Endothelial cell (in vitro differentiated cells): ENCODE data around the gene HGFAC. TPM values are rescaled to one million over a fixed set of nuclear protein-coding genes. Genes with fewer than 3 reads are reported as not detected.

Experiments used
- DNase-seq: peaks from one replicate; pipeline ENCODE4 v3.0.0; 2021; ENCODE audit warnings: low spot score
- H3K27ac Mint-ChIP-seq: one replicate; pipeline ENCODE4 v1.8.0; 2021; ENCODE audit warnings: mixed read lengths, inconsistent platforms; ENCODE audit not compliant: unreplicated experiment
- H3K27me3 Mint-ChIP-seq: one replicate; pipeline ENCODE4 v1.8.0; 2021; ENCODE audit warnings: mild to moderate bottlenecking, moderate library complexity, mixed read lengths, inconsistent platforms; ENCODE audit not compliant: unreplicated experiment
- H3K36me3 Mint-ChIP-seq: one replicate; pipeline ENCODE4 v1.8.0; 2021; ENCODE audit warnings: mild to moderate bottlenecking, low read depth, mixed read lengths, inconsistent platforms; ENCODE audit not compliant: unreplicated experiment
- H3K4me1 Mint-ChIP-seq: one replicate; pipeline ENCODE4 v1.8.0; 2021; ENCODE audit warnings: mild to moderate bottlenecking, mixed read lengths, inconsistent platforms; ENCODE audit not compliant: unreplicated experiment
- H3K4me3 Mint-ChIP-seq: one replicate; pipeline ENCODE4 v1.8.0; 2021; ENCODE audit warnings: mild to moderate bottlenecking, mixed read lengths, inconsistent platforms; ENCODE audit not compliant: unreplicated experiment
- H3K9me3 Mint-ChIP-seq: one replicate; pipeline ENCODE4 v1.8.0; 2021; ENCODE audit warnings: mixed read lengths, inconsistent platforms; ENCODE audit not compliant: unreplicated experiment
- CTCF ChIP-seq: fragments of 200-600 bp; sonication (generic); IDR thresholded peaks from one replicate; pipeline ENCODE4 v1.5.0; 2021; ENCODE audit warnings: antibody characterized with exemption; ENCODE audit not compliant: unreplicated experiment
- total RNA-seq: library from RNA; stranded (reverse); fragmentation: NEBNext Ultra II Directional; extraction: Animal tissue kit (Norgen Biotek cat#: 25700); gene quantifications from one replicate; pipeline ENCODE4 v1.2.1, GENCODE V29; 2021; ENCODE audit not compliant: unreplicated experiment

HGFAC gene
- total RNA-seq, 1 donor from 2014 or later, result 2.4 TPM

DNA sequence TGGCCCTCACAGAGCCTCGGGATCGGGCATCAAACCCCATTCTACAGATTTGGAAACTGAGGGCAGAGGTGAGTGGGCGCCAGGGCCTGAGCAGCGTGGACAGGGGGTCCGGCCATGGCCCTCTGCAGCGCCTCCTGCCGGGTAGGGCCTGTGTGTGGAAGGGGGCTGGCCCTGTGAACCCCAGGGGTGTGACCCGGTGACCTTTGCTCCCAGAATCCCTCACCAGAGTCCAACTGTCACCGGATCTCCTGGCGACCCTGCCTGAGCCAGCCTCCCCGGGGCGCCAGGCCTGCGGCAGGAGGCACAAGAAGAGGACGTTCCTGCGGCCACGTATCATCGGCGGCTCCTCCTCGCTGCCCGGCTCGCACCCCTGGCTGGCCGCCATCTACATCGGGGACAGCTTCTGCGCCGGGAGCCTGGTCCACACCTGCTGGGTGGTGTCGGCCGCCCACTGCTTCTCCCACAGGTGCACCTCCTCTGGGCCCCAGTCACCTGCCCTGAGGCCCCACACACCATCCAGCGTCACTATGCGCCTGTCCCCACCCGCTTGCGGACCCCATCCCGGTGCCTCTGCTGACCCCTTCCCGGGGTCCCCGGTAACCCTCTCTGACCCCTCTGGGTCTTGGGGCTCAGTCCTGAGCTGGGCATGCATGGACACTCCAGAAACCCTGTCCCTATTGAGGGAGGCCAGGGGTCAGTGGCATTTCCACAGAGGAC lies 4.2 kb downstream of the HGFAC start:
- Mint-ChIP-seq H3K9me3 (no peaks in the 10 kb centered on the region), H3K36me3 (peaks cover 3% of the 10 kb centered on the region)
- no peak for DNase-seq

GRCh38 chr4:3446631-3447320 lies 5.0 kb downstream of the HGFAC start:
- peaks cover 3% of the 10 kb centered on the region for H3K36me3 Mint-ChIP-seq
- TF ChIP-seq CTCF, result no peak

More for the DNA sequence above, 4.2 kb downstream of the HGFAC start:
- H3K27ac Mint-ChIP-seq, result no peak overlapping the region
- peaks cover 5% of the 10 kb centered on the region for H3K27me3 Mint-ChIP-seq
- no peak for TF ChIP-seq CTCF
- no peak overlapping the region for H3K4me3 Mint-ChIP-seq
- H3K4me1 Mint-ChIP-seq, result no peaks in the 10 kb centered on the region

GRCh38 chr4:3447431-3448395 lies 5.9 kb downstream of the HGFAC start:
- no peak for TF ChIP-seq CTCF
- no peak overlapping the region for H3K27ac Mint-ChIP-seq
- H3K9me3 Mint-ChIP-seq, result no peaks in the 10 kb centered on the region
- H3K4me3 Mint-ChIP-seq, result no peak overlapping the region
- H3K36me3 Mint-ChIP-seq, result peaks cover 3% of the 10 kb centered on the region
- H3K27me3 Mint-ChIP-seq, result peaks cover 4% of the 10 kb centered on the region
- no peaks in the 10 kb centered on the region for H3K4me1 Mint-ChIP-seq
- DNase-seq, result no peak

More at GRCh38 chr4:3446631-3447320, 5.0 kb downstream of the HGFAC start:
- no peak for DNase-seq
- Mint-ChIP-seq H3K27me3 (peaks cover 4% of the 10 kb centered on the region), H3K4me3 (no peak overlapping the region), H3K9me3 (no peaks in the 10 kb centered on the region), H3K27ac (no peak overlapping the region), H3K4me1 (no peaks in the 10 kb centered on the region)

GRCh38 chr4:3449047-3449573 lies 7.3 kb downstream of the HGFAC start:
- Mint-ChIP-seq H3K4me3 (peak overlapping the region; percentile 25), H3K27me3 (peaks cover 4% of the 10 kb centered on the region), H3K4me1 (no peaks in the 10 kb centered on the region), H3K9me3 (no peaks in the 10 kb centered on the region), H3K27ac (no peak overlapping the region), H3K36me3 (peaks cover 3% of the 10 kb centered on the region)
- no peak for TF ChIP-seq CTCF
- no peak for DNase-seq
